ENCODE data around the gene SURF2. TPM values are rescaled to one million over a fixed set of nuclear protein-coding genes. Genes with fewer than 3 reads are reported as not detected.

The SURF2 gene
- total RNA-seq: 10.6 and 14.2 TPM in 2 replicates

GRCh38 chr9:133356391-133357091 lies at the start of gene SURF2, which contains the start of gene SURF1:
SURF2 (plus strand) TSS chr9:133356550; CDS start chr9:133356593, 43 bp downstream.
SURF1 (minus strand) TSS chr9:133356487; CDS start chr9:133356453, 34 bp downstream.

DNA sequence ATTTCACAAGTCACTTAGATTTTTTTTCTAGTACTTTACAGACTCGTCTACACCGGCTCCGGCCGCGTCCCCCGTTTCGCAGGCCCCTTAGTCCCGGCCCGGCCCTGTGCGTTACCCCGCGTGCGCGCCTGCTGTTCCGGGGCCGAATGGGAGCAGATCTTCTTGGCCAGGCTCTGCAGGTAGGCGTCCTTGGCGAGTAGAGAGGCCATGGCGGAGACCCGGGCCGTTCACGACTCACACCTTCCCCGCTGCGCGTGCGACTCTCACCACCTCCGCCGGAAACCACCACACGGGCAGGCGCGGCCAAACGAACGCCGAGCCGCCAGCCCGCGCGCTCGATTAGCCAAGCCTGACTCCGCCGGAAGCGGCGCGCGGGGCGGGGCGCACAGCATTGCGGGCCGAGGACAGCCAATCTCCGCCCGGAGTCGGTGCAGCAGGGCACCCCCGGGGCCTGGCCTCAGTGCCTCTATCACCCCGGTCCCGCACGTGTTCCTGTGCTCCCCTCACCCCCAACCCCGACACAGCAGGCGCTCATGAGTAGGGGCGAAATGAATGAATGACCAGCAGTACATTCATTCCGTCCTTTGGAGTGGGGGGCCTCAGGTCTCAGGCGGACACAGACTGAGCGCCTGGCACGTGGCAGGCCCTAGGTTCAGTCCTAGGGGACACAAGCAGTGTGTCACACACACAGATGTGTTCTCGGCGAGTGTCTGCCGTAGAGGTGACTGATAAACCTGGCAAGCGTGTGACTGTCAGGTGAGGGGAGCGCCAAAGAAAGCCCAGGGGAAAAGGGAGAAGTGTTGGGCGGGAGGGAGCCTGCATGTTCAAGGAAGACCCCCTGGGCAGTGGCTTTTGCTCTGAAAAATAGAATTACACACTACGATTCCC lies 20.2 kb upstream of the SURF2 start, which contains the start of gene SURF6:
TSS of gene SURF6 (minus strand) at position 265 of the 888 bp plus-strand sequence. CDS start at position 209, 56 bp downstream.

GRCh38 chr9:133347985-133348717 lies 8.2 kb upstream of the SURF2 start, which contains the start of the genes MED22 and RPL7A:
MED22 (minus strand) TSS chr9:133348131; CDS start chr9:133346662, 1,469 bp downstream.
RPL7A (plus strand) TSS chr9:133348218; CDS start chr9:133348244, 26 bp downstream.

DNA sequence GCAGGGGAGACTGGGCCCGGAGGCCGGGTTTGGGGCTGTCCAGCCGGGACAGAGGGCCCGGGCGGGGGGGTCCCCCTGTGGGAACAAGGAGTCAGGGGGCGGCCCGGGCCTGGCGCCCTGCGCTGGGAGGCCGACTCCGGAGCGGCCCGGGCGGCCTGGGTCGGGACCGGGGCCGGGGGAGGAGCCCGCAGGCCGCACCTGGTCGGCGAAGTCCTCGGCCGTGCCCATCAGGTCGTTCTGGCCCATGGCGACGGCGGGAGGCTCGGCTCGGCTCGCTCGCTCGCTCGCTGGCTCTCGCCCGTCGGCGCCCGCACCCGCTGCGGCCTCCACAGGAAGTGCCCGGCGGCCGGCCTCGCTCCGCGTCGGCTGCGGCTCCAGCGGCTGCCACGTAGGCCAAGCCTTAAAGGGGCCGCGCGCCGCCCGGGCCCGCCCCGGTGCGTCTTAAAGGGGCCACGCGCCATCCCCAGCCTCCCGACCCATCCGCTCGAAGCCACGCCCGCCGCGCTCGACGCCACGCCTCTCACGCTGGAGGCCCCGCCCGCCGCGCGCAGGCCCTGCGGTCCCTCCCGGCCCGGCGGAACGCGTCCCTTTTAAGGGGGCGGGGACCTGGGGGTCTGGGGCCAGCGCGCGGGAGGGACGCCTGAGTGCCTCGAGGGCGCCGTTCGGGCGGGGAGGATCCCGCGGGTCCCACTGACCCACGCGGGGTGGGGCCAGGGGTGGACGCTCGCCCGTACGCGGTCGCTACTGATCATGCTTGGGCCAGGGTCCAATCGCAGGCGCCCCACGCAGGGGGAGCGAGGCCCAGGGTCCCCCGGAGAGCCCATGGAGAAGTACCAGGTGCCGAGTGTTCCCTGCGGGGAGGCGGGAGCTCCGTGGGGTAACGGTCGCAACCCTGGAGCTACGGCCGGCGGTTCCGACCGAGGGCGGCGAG lies 19.6 kb downstream of the SURF2 start, which contains the start of the genes STKLD1 and SURF4:
TSS of gene STKLD1 (plus strand) at position 643 of the 931 bp plus-strand sequence. CDS start at position 751, 108 bp downstream.
TSS of gene SURF4 (minus strand) at position 337 of the 931 bp plus-strand sequence. CDS start at position 246, 91 bp downstream.

Small RNA genes lying within 50 kb of the gene (small RNA-seq; reads per million reads assigned to genes)
- gene RF00019 (not detected), gene SNORD24 (not detected), gene SNORD36A (not detected), gene SNORD36B (not detected), gene SNORD36C (not detected)

Other genes with a start within 250 kb of the SURF2 start
- 32.0 and 35.2 TPM in 2 replicates for gene RALGDS, start 235.3 kb upstream of the SURF2 start, total RNA-seq
- gene GBGT1, start 192.6 kb upstream of the SURF2 start, total RNA-seq: 12.5 and 14.1 TPM in 2 replicates
- not detected in 2 replicates for gene OBP2B, start 147.3 kb upstream of the SURF2 start, total RNA-seq
- 0.13 and 0.22 TPM in 2 replicates for gene ABO, start 81.3 kb upstream of the SURF2 start, total RNA-seq
- 11.0 and 11.3 TPM in 2 replicates for gene SURF6, start 20.4 kb upstream of the SURF2 start, total RNA-seq
- 13.8 and 19.4 TPM in 2 replicates for gene MED22, start 8.4 kb upstream of the SURF2 start, total RNA-seq
- 2,011 and 2,560 TPM in 2 replicates for gene RPL7A, start 8.3 kb upstream of the SURF2 start, total RNA-seq
- 11.3 and 21.5 TPM in 2 replicates for gene SURF1, start 63 bp upstream of the SURF2 start, total RNA-seq
- gene SURF4, start 19.5 kb downstream of the SURF2 start, total RNA-seq: 271 and 325 TPM in 2 replicates
- gene STKLD1, start 19.8 kb downstream of the SURF2 start, total RNA-seq: 0.57 and 3.1 TPM in 2 replicates
- 18.9 and 24.6 TPM in 2 replicates for gene REXO4, start 61.5 kb downstream of the SURF2 start, total RNA-seq
- gene ADAMTS13, start 65.8 kb downstream of the SURF2 start, total RNA-seq: 0.53 and 0.57 TPM in 2 replicates
- gene CACFD1, start 103.4 kb downstream of the SURF2 start, total RNA-seq: 3.0 and 4.9 TPM in 2 replicates
- 19.0 and 33.8 TPM in 2 replicates for gene SLC2A6, start 122.5 kb downstream of the SURF2 start, total RNA-seq
- gene MYMK, start 168.4 kb downstream of the SURF2 start, total RNA-seq: not detected in 2 replicates
- gene ADAMTSL2, start 178.2 kb downstream of the SURF2 start, total RNA-seq: not detected in 2 replicates

Measured in thoracic aorta endothelial cell (primary cell).